Endothelial cell of umbilical vein (primary cell): ENCODE measurements around the gene TXNIP.

Source experiments
- EZH2 ChIP-seq: IDR thresholded peaks from 2 replicates; pipeline ENCODE4 v1.6.1; 2012; ENCODE audit warnings: borderline replicate concordance, low read depth, mild to moderate bottlenecking, moderate library complexity, low read length, inconsistent platforms; ENCODE audit not compliant: severe bottlenecking
- POLR2A ChIP-seq: IDR thresholded peaks from 2 replicates; pipeline ENCODE4 v1.6.1; 2012; ENCODE audit warnings: low read depth, mild to moderate bottlenecking, control low read depth, low read length
- TF ChIP-seq, protein P1 (sequence below), 2 donors: IDR thresholded peaks; 1 replicate in 1 of 2; 2 replicates in 1 of 2; pipeline ENCODE4 v1.5.1; 2011; ENCODE audit warnings: low read length in 2 of 2, mild to moderate bottlenecking in 2 of 2, moderate library complexity in 2 of 2, control low read depth in 1 of 2, inconsistent platforms in 1 of 2, low read depth in 1 of 2; ENCODE audit not compliant: insufficient read depth in 1 of 2; ENCODE audit errors: extremely low read depth in 1 of 2
- TF ChIP-seq, protein P2 (sequence below): IDR thresholded peaks from 2 replicates; pipeline ENCODE4 v1.6.1; 2011; ENCODE audit not compliant: insufficient read depth, insufficient read length

DNA sequence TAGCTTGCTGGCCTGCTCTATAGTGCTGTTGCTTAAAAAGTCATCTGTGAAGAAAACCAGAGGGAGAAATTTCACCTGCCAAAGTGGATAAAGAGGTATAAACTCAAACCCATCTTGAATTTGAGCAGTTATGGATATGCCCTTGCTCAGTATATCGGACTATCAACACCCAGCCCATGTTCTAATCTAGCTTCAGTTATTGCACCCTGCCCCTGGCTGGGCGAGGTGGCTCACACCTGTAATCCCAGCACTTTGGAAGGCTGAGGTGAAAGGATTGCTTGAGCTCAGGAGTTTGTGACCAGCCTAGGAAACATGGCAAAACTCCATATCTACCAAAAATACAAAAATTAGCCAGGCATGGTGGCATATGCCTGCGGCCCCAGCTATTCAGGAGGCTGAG is 51.8 kb downstream of the TXNIP start:
- no peak for TF ChIP-seq POLR2A
- TF ChIP-seq, protein P1, sequence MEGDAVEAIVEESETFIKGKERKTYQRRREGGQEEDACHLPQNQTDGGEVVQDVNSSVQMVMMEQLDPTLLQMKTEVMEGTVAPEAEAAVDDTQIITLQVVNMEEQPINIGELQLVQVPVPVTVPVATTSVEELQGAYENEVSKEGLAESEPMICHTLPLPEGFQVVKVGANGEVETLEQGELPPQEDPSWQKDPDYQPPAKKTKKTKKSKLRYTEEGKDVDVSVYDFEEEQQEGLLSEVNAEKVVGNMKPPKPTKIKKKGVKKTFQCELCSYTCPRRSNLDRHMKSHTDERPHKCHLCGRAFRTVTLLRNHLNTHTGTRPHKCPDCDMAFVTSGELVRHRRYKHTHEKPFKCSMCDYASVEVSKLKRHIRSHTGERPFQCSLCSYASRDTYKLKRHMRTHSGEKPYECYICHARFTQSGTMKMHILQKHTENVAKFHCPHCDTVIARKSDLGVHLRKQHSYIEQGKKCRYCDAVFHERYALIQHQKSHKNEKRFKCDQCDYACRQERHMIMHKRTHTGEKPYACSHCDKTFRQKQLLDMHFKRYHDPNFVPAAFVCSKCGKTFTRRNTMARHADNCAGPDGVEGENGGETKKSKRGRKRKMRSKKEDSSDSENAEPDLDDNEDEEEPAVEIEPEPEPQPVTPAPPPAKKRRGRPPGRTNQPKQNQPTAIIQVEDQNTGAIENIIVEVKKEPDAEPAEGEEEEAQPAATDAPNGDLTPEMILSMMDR (IDR thresholded peaks at IDR 0.05; ENCODE audit: extremely low read depth in 1 of 2, insufficient read depth in 1 of 2, low read depth in 1 of 2, low read length in 2 of 2): no peak
- TF ChIP-seq EZH2: no peak
- TF ChIP-seq, protein P2, sequence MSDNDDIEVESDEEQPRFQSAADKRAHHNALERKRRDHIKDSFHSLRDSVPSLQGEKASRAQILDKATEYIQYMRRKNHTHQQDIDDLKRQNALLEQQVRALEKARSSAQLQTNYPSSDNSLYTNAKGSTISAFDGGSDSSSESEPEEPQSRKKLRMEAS: no peak
